Progenitor cell of endocrine pancreas (in vitro differentiated cells): Measurements from ENCODE around the gene ZNF532. TPM values are rescaled to one million over a fixed set of nuclear protein-coding genes. Genes with fewer than 3 reads are reported as not detected.

Source experiments
- DNase-seq: peaks from one replicate; pipeline ENCODE4 v3.0.0; 2021; ENCODE audit warnings: low spot score; ENCODE audit not compliant: unreplicated experiment
- H3K27ac Mint-ChIP-seq: 2 replicates; pipeline ENCODE4 v1.8.0; 2021; ENCODE audit warnings: mild to moderate bottlenecking, moderate library complexity, mixed read lengths
- H3K27me3 Mint-ChIP-seq: 2 replicates; pipeline ENCODE4 v1.8.0; 2021; ENCODE audit warnings: mixed read lengths
- H3K36me3 Mint-ChIP-seq: 2 replicates; pipeline ENCODE4 v1.8.0; 2022; ENCODE audit warnings: mixed read lengths; ENCODE audit not compliant: insufficient read depth
- H3K4me1 Mint-ChIP-seq: 2 replicates; pipeline ENCODE4 v1.8.0; 2021; ENCODE audit warnings: low read depth, mixed read lengths
- H3K4me3 Mint-ChIP-seq: 2 replicates; pipeline ENCODE4 v1.8.0; 2021; ENCODE audit warnings: low read depth, mild to moderate bottlenecking, moderate library complexity, mixed read lengths
- H3K9me3 Mint-ChIP-seq: 2 replicates; pipeline ENCODE4 v1.8.0; 2021; ENCODE audit warnings: low read depth, mixed read lengths
- CTCF ChIP-seq: fragments of 200-600 bp; sonication (generic); IDR thresholded peaks from one replicate; pipeline ENCODE4 v1.5.0; 2021; ENCODE audit warnings: antibody characterized with exemption, mild to moderate bottlenecking; ENCODE audit not compliant: unreplicated experiment
- total RNA-seq: library from RNA; stranded (reverse); gene quantifications from 2 replicates; pipeline ENCODE4 v1.2.1, GENCODE V29; 2021

Gene ZNF532
- total RNA-seq, 1 donor from 2014 or later: 190 TPM

GRCh38 chr18:58967751-58968254 lies 103.1 kb downstream of the ZNF532 start:
- Mint-ChIP-seq H3K4me3 (no peak overlapping the region), H3K4me1 (peaks cover 4% of the 10 kb centered on the region), H3K27me3 (no peaks in the 10 kb centered on the region), H3K9me3 (no peaks in the 10 kb centered on the region), H3K36me3 (peaks cover 26% of the 10 kb centered on the region), H3K27ac (no peak overlapping the region)
- no peak for DNase-seq
- no peak for TF ChIP-seq CTCF

GRCh38 chr18:58970943-58971790 lies 106.5 kb downstream of the ZNF532 start:
- Mint-ChIP-seq H3K36me3 (peaks cover 21% of the 10 kb centered on the region), H3K9me3 (no peaks in the 10 kb centered on the region), H3K27me3 (no peaks in the 10 kb centered on the region), H3K27ac (no peak overlapping the region), H3K4me3 (no peak overlapping the region), H3K4me1 (peaks cover 10% of the 10 kb centered on the region)
- DNase-seq: no peak
- TF ChIP-seq CTCF: no peak

- DNase-seq: no peak
- Mint-ChIP-seq H3K36me3 (peaks cover 15% of the 10 kb centered on the region), H3K4me3 (no peak overlapping the region), H3K9me3 (no peaks in the 10 kb centered on the region), H3K4me1 (peaks cover 6% of the 10 kb centered on the region), H3K27ac (peak overlapping the region; percentile 60), H3K27me3 (no peaks in the 10 kb centered on the region)
- TF ChIP-seq CTCF: no peak
Observed at GRCh38 chr18:58975296-58975695, 110.6 kb downstream of the ZNF532 start.

GRCh38 chr18:58975781-58976180 lies 111.1 kb downstream of the ZNF532 start:
- TF ChIP-seq CTCF: no peak
- Mint-ChIP-seq H3K4me3 (no peak overlapping the region), H3K9me3 (no peaks in the 10 kb centered on the region), H3K27ac (peak overlapping the region; percentile 13), H3K27me3 (no peaks in the 10 kb centered on the region), H3K36me3 (peaks cover 17% of the 10 kb centered on the region), H3K4me1 (peaks cover 6% of the 10 kb centered on the region)
- DNase-seq: no peak

GRCh38 chr18:58977223-58977622 lies 112.5 kb downstream of the ZNF532 start:
- Mint-ChIP-seq H3K4me3 (no peak overlapping the region), H3K9me3 (no peaks in the 10 kb centered on the region), H3K36me3 (peaks cover 25% of the 10 kb centered on the region), H3K27me3 (no peaks in the 10 kb centered on the region), H3K4me1 (peaks cover 6% of the 10 kb centered on the region), H3K27ac (no peak overlapping the region)
- TF ChIP-seq CTCF: no peak
- no peak for DNase-seq
